Ammon's horn (tissue), 1 donor: ENCODE measurements around the gene DBP.

Source experiments
- DNase-seq: peaks from one replicate; pipeline ENCODE4 v3.0.0-alpha.2; 2016; ENCODE audit warnings: low spot score

Gene DBP

GRCh38 chr19:48609571-48610108 is 27.5 kb downstream of the DBP start:
- no peak for DNase-seq

GRCh38 chr19:48608798-48609263 is 28.3 kb downstream of the DBP start:
- peak; percentile 74 for DNase-seq

- no peak for DNase-seq
Measured at GRCh38 chr19:48607359-48607755, 29.8 kb downstream of the DBP start.

DNA sequence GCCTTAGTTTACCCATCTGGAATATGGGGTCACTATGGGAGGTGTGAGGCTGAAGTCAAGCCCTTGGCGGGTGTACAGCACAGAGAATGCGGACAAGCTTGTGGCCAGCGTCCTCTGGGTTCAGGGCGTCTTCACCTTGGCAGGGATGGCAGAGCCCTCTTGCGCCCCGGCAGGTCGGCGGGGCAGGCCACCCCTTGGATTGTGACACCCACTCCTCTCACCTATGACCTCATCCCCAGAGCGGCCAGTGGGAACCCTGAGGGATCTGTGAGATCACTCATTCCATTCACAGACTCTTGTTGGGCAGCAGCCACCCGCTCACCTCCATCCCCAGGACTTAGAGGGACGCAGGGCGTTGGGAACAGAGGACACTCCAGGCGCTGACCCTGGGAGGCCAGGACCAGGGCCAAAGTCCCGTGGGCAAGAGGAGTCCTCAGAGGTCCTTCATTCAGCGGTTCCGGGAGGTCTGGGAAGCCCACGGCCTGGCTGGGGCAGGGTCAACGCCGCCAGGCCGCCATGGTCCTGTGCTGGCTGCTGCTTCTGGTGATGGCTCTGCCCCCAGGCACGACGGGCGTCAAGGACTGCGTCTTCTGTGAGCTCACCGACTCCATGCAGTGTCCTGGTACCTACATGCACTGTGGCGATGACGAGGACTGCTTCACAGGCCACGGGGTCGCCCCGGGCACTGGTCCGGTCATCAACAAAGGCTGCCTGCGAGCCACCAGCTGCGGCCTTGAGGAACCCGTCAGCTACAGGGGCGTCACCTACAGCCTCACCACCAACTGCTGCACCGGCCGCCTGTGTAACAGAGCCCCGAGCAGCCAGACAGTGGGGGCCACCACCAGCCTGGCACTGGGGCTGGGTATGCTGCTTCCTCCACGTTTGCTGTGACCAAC is 30.5 kb downstream of the DBP start, which contains the start of gene SPACA4:
Gene SPACA4 (plus strand): TSS at position 280 of the 896 bp plus-strand sequence. CDS start 237 bp downstream, at position 517.
- no peak for DNase-seq

DNA sequence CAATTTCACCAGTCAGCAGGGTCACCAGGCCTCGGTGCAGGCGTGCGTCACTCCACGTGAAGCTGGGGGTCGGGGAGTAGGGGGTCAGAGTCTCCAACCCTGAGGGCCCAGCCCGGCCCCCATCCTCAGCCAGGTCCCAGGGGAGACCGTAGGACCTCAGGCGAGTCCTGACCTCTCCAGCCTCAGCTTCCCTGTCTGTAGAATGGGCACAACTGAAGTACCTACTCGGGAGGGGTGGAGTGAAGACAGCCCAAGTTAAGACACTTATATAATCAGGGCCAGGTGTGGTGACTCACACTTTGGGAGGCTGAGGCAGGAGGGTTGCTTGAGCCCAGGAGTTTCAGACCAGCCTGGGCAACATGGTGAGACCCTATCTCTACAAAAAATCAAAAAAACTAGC is 33.3 kb downstream of the DBP start:
- DNase-seq: no peak

DNA sequence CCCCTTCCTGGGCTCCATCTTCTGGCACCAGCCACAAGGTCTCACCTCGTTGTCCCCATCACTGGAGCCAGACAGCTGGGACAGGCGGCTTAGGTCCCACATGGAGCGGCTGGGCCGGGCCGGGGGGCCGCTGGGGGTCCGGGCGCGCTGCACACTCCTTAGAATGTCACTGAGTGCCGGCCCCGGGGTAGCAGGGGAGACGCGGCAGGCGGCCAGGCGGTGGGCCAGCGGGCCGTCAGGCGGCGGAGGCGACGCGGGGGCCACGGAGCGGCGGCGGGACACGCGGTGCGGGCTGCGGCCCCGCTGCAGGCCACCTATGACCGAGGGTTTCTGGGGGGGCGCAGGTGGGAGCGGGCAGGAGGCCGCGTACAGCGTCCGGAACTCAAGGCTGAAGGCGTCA is 33.7 kb downstream of the DBP start:
- no peak for DNase-seq

- DNase-seq: no peak
Measured at GRCh38 chr19:48603001-48603400, 34.2 kb downstream of the DBP start.

DNA sequence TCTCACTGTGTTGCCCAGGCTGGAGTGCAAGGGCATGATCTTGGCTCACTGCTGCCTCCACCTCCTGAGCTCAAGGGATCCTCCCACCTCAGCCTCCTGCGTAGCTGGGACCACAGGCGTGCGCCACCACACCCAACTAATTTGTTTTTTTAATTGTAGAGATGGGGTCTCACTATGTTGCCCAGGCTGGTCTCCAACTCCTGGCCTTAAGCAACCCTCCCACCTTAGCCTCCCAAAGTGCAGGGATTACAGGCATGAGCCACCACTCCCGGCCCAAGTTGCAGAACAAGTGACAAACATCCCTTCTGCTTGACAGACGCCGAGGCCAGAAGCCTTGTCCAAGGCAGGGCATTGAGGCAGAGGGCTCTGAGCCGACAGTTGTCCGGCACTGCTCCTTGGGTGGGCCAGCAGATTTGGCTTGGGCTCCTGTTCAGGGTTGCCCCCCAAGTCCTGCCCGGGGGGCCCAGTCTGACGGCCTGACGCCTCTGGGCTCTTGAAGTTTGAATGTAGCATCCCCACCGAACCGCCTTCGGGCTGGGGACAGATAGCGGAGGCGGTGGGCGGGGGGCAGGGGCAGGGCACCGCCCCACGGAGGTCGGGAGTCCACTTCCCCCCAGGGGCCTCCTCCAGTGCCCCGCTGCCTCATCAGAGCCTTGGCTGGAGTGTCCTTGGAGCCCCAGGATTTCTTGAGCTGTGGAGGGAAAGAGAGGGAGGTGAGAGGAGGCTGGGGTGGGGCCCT is 36.3 kb downstream of the DBP start:
- no peak for DNase-seq

- no peak for DNase-seq
Measured at GRCh38 chr19:48598996-48599700, 38.0 kb downstream of the DBP start.

DNA sequence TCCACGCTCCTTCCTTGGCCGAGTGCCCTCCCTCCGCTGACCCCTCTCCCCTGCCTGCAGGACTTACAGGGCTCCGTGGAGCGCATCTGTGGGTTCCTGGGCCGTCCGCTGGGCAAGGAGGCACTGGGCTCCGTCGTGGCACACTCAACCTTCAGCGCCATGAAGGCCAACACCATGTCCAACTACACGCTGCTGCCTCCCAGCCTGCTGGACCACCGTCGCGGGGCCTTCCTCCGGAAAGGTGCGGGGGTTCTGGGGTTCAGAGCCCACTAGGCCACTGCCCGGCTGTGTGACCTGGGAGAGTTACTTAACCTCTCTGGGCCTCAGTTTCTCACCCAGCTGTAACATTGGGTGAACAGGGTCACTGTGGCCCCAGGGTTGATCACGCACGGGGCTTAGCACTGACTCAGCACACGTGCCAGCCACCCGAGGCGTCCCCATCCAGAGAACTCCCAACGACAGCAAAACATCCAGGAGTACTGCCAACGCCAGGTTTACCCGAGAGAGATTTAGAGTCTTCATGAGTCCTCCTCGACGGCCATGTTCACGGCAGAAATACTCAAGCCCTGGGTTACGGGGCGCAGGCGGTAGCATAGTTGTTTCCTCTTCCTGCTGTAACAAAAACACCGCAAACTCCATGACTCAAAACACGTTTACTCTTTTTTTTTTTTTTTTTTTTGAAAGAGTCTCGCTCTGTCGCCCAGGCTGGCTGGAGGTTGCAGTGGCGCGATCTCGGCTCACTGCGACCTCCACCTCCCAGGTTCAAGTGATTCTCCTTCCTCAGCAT is 40.3 kb downstream of the DBP start:
- DNase-seq: no peak

- no peak for DNase-seq
Measured at GRCh38 chr19:48596237-48596636, 40.9 kb downstream of the DBP start.

- DNase-seq: no peak
Measured at GRCh38 chr19:48595833-48596232, 41.3 kb downstream of the DBP start.

DNA sequence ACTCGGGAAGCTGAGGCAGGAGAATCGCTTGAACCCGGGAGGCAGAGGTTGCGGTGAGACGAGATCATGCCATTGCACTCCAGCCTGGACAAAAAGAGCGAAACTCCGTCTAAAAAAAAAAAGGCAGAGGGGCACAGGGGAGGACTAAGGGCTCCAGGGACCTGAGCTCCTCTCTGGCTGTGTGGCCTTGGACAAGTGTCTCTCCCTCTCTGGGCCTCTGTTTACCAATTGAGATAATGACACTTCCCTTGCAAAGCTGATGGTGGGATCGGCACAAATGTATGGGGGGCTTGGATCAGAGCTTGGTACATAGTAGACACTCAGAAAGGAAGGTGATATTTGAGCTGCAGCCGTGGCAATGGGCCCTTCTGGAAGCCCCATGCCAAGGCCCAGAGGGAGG is 42.0 kb downstream of the DBP start:
- no peak for DNase-seq

- DNase-seq: no peak
Measured at GRCh38 chr19:48591021-48591420, 46.2 kb downstream of the DBP start.

DNA sequence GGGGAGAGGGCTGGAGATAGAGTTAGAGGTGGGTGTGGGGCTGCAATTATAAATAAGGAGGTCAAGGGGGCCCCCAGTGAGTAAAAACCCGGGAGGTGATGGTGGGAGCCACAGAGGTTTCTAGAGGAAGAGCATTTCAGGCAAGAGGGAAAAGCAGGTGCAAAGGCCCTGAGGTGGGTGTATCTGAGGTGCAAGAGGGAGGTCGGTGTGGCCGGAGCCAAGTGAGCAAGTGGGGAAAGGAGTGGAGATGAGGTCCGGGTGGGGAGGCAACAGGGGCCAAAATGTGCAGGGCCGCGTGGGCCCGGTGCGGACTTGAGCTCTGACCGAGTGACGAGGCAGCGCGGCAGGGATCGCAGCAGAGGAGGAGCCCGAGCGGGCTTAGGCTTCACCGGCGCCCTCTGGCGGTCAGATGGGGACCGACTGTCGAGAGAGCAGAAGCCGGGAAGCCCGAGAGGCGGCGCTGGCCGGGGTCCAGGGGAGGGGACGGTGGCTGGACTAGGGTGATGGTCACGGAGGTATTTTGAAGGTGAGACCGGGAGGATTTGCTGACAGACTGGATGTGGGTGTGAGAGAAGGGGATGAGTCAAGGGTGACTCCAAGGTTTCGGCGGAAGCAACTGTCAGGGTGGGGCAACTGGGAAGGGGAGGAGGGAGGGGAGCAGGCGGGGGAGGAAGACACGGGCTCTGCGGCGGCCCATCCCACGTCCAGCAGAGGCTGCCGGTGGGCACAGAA is 48.3 kb downstream of the DBP start:
- DNase-seq: peak; percentile 90

DNA sequence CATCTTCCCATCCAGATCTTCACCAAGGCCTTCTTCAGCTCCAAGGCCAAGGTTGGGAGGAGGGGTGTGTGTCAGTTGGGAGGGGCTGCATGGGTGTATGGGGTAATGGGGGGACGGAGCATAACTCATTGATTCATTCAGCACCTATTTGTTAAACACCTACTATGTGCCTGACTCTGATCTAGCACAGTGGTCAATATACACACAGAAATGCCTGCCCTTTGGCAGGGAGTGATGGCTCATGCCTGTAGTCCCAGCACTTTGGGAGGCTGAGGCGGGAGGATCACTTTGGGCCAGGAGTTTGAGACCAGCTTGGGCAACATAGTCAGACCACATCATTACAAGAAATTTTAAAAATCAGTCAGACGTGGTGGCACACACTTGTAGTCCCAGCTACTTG is 49.8 kb downstream of the DBP start:
- no peak for DNase-seq

DNA sequence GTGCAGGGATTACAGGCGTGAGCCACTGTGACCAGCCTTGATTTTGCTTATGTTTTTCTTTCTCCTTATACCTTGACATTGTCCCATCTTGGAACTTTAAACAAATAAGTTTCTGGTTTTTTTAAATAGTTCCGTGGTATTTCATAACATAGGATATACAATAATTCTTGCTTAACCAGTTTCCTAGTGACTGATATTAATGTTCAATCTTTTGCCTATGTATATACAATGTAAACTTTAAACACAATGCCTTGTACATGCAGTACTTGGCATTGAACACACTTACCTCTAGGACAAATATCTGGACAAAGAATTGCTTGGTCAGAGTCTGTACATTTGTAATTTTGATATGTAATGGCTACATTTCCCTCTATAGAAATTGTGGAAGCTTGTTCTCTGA is 55.0 kb downstream of the DBP start:
- DNase-seq: no peak
